PC-3 (cell line): Measurements from ENCODE around the gene WIPF3. TPM values are rescaled to one million over a fixed set of nuclear protein-coding genes. Genes with fewer than 3 reads are reported as not detected.

Source experiments
- ATAC-seq: fragments of 200-7000 bp; cut with Tn5 transposase; 2 replicates; pipeline ENCODE4 v1.9.1; 2020; ENCODE audit warnings: mild to moderate bottlenecking, moderate library complexity
- BruUV-seq: library from RNA; stranded (reverse); fragments of 400-500 nt; replicated peaks from 2 replicates; lab custom pipeline; 2021; lab: Mats Ljungman, UMichigan
- CTCF ChIA-PET: fragments of 300-600 bp; sonication (Branson Sonifier 250); formaldehyde crosslinking; loops from one replicate; lab custom pipeline; 2022; ENCODE audit warnings: antibody characterized with exemption; lab: Charles Lee
- POLR2A ChIA-PET: fragments of 300-600 bp; sonication (Branson Sonifier 250); formaldehyde crosslinking; loops from one replicate; lab custom pipeline; 2022; ENCODE audit warnings: antibody characterized with exemption; ENCODE audit not compliant: unreplicated experiment; lab: Charles Lee
- DNase-seq: peaks from one replicate; pipeline ENCODE4 v3.0.0-alpha.2; 2015
- H2AFZ ChIP-seq: fragments of 300-600 bp; sonication (generic); 2 replicates; pipeline ENCODE4 v1.6.0; 2016; ENCODE audit warnings: antibody characterized with exemption, low read length
- H3F3A ChIP-seq: fragments of 300-600 bp; sonication (generic); one replicate; pipeline ENCODE4 v1.6.0; 2017; ENCODE audit warnings: antibody characterized with exemption, low read length, control low read depth, mild to moderate bottlenecking; ENCODE audit not compliant: unreplicated experiment
- H3K27ac ChIP-seq: fragments of 300-600 bp; sonication (generic); 2 replicates; pipeline ENCODE4 v1.5.1; 2016; ENCODE audit warnings: mild to moderate bottlenecking, low read length
- H3K27me3 ChIP-seq: fragments of 300-600 bp; sonication (generic); 2 replicates; pipeline ENCODE4 v1.6.1; 2016; ENCODE audit warnings: low read length, mixed read lengths
- H3K36me3 ChIP-seq: fragments of 300-600 bp; sonication (generic); 2 replicates; pipeline ENCODE4 v1.6.1; 2016; ENCODE audit warnings: low read depth, mixed run types, low read length, mixed read lengths
- H3K4me1 ChIP-seq: fragments of 300-600 bp; sonication (generic); 2 replicates; pipeline ENCODE4 v1.5.1; 2016; ENCODE audit warnings: low read length; ENCODE audit not compliant: insufficient read depth
- H3K4me2 ChIP-seq: fragments of 300-600 bp; sonication (generic); 2 replicates; pipeline ENCODE4 v1.6.0; 2016; ENCODE audit warnings: low read length
- H3K4me3 ChIP-seq: fragments of 300-600 bp; sonication (generic); 2 replicates; pipeline ENCODE4 v1.5.1; 2016; ENCODE audit warnings: mild to moderate bottlenecking, low read length, mixed read lengths
- H3K79me2 ChIP-seq: fragments of 300-600 bp; sonication (generic); 2 replicates; pipeline ENCODE4 v1.6.1; 2017; ENCODE audit warnings: low read length, mixed read lengths
- H3K9ac ChIP-seq: fragments of 300-600 bp; sonication (generic); 2 replicates; pipeline ENCODE4 v1.6.0; 2016; ENCODE audit warnings: mild to moderate bottlenecking, low read length
- H3K9me2 ChIP-seq: fragments of 300-600 bp; sonication (generic); replicated peaks from 2 replicates; pipeline ENCODE4 v1.6.1; 2016; ENCODE audit warnings: mixed run types, low read length, mixed read lengths
- H3K9me3 ChIP-seq: fragments of 300-600 bp; sonication (generic); 2 replicates; pipeline ENCODE4 v1.6.1; 2016; ENCODE audit warnings: low read length, mixed read lengths
- H4K20me1 ChIP-seq: fragments of 300-600 bp; sonication (generic); 2 replicates; pipeline ENCODE4 v1.6.1; 2016; ENCODE audit warnings: low read length, mixed read lengths
- CTCF ChIP-seq: fragments of 300-600 bp; sonication (generic); conservative IDR thresholded peaks from 2 replicates; pipeline ENCODE4 v1.5.1; 2017; ENCODE audit warnings: antibody characterized with exemption, low read depth, mild to moderate bottlenecking, low read length
- EZH2 ChIP-seq: fragments of 300-600 bp; sonication (generic); IDR thresholded peaks from one replicate; pipeline ENCODE4 v1.6.1; 2017; ENCODE audit warnings: antibody characterized with exemption, mild to moderate bottlenecking, low read length; ENCODE audit not compliant: unreplicated experiment
- EZH2phosphoT487 ChIP-seq: fragments of 300-600 bp; sonication (generic); IDR thresholded peaks from 2 replicates; pipeline ENCODE4 v1.6.1; 2018; ENCODE audit warnings: mild to moderate bottlenecking, antibody characterized with exemption, low read length, borderline replicate concordance
- intact Hi-C: fragments of 100-400 bp; cut with micrococcal nuclease; formaldehyde crosslinking; loops from 2 replicates; pipeline ENCODE4 v1.9.0; 2023
- total RNA-seq: library from RNA; depleted of rRNA; stranded (reverse); fragments of >200 nt; gene quantifications from 2 replicates; pipeline ENCODE4 v1.2.3, GENCODE V29; 2014

WIPF3 gene
- total RNA-seq, 1 experiment from 2014 or later = 3.4 TPM

- no TSS peak for BruUV-seq
- DNase-seq = no peak
- H4K20me1 ChIP-seq = no peaks in the 10 kb centered on the region
- H3K4me3 ChIP-seq = no peak overlapping the region
- no peaks in the 10 kb centered on the region for H3F3A ChIP-seq
- ChIA-PET POLR2A (no interaction called here), CTCF (no interaction called here)
- ATAC-seq = no peak
- no peak overlapping the region for H3K4me2 ChIP-seq
- H3K4me1 ChIP-seq = no peaks in the 10 kb centered on the region; the same call in 1 of the 2 replicates
- no peaks in the 10 kb centered on the region; the same call in 1 of the 2 replicates for H3K27me3 ChIP-seq
- TF ChIP-seq EZH2 (no peak), EZH2phosphoT487 (no peak), CTCF (no peak)
- no peak overlapping the region for H3K9ac ChIP-seq
- no peaks in the 10 kb centered on the region for H3K36me3 ChIP-seq
- no peaks in the 10 kb centered on the region for H3K9me2 ChIP-seq
- H3K79me2 ChIP-seq = no peaks in the 10 kb centered on the region
- no peak overlapping the region for H2AFZ ChIP-seq
- intact Hi-C loops = no loop called here
- H3K27ac ChIP-seq = no peak overlapping the region
- H3K9me3 ChIP-seq = no peaks in the 10 kb centered on the region
Measured at GRCh38 chr7:29798422-29798821, 7.9 kb upstream of the WIPF3 start.

GRCh38 chr7:29801929-29802328 is 4.4 kb upstream of the WIPF3 start:
- H2AFZ ChIP-seq = no peak overlapping the region
- no peak overlapping the region for H3K4me2 ChIP-seq
- H3K79me2 ChIP-seq = no peaks in the 10 kb centered on the region
- intact Hi-C loops = no loop called here
- no TSS peak for BruUV-seq
- DNase-seq (no peak), ATAC-seq (no peak)
- peaks cover 4% of the 10 kb centered on the region; the same call in 1 of the 2 replicates for H3K27me3 ChIP-seq
- no peaks in the 10 kb centered on the region for H3K9me3 ChIP-seq
- H3K9me2 ChIP-seq = no peaks in the 10 kb centered on the region
- H3K27ac ChIP-seq = no peak overlapping the region
- ChIA-PET CTCF (interaction anchor here (0.6 kb wide), 1 partner anchor 606 kb away, joined by 4 read pairs; no protein-coding TSS in a partner anchor), POLR2A (interaction anchor here (0.6 kb wide), 1 partner anchor 136 kb away, joined by 6 read pairs; no protein-coding TSS in a partner anchor)
- H3F3A ChIP-seq = no peaks in the 10 kb centered on the region
- H3K9ac ChIP-seq = no peak overlapping the region
- H3K4me3 ChIP-seq = no peak overlapping the region
- TF ChIP-seq CTCF = no peak
- no peak for TF ChIP-seq EZH2phosphoT487
- TF ChIP-seq EZH2 = no peak
- no peaks in the 10 kb centered on the region for H4K20me1 ChIP-seq
- no peaks in the 10 kb centered on the region; the same call in 1 of the 2 replicates for H3K4me1 ChIP-seq
- no peaks in the 10 kb centered on the region for H3K36me3 ChIP-seq

GRCh38 chr7:29805031-29805430 is 1.3 kb upstream of the WIPF3 start:
- intact Hi-C loops = loop anchor here (5.0 kb wide), 1 partner anchor 58 kb away; no protein-coding TSS in a partner anchor
- H3K4me2 ChIP-seq = no peak overlapping the region
- H3K9me3 ChIP-seq = no peaks in the 10 kb centered on the region
- H3K9me2 ChIP-seq = no peaks in the 10 kb centered on the region
- peaks cover 10% of the 10 kb centered on the region; the same call in 1 of the 2 replicates for H3K4me1 ChIP-seq
- H3K27me3 ChIP-seq = peaks cover 4% of the 10 kb centered on the region; the same call in 1 of the 2 replicates
- no peaks in the 10 kb centered on the region for H4K20me1 ChIP-seq
- H3K27ac ChIP-seq = no peak overlapping the region
- ChIA-PET POLR2A (interaction anchor here (0.6 kb wide), 1 partner anchor 803 kb away, joined by 4 read pairs; no protein-coding TSS in a partner anchor), CTCF (no interaction called here)
- no peak overlapping the region for H2AFZ ChIP-seq
- H3F3A ChIP-seq = no peaks in the 10 kb centered on the region
- H3K36me3 ChIP-seq = no peaks in the 10 kb centered on the region
- no TSS peak for BruUV-seq
- no peak overlapping the region for H3K4me3 ChIP-seq
- H3K79me2 ChIP-seq = no peaks in the 10 kb centered on the region
- no peak for DNase-seq
- no peak for TF ChIP-seq EZH2
- no peak for TF ChIP-seq EZH2phosphoT487
- TF ChIP-seq CTCF = no peak
- no peak for ATAC-seq
- no peak overlapping the region for H3K9ac ChIP-seq
